Femur (tissue), 1 donor: ENCODE results near the gene ATRX.
"Not testable (repeated sequence)": the region's sequence is repeated elsewhere in the genome, so short reads cannot be mapped to it uniquely, and the experiment has no call there.

Experiments used
- DNase-seq: peaks from one replicate; pipeline ENCODE4 v3.0.0-alpha.2; 2017

Gene ATRX

DNA sequence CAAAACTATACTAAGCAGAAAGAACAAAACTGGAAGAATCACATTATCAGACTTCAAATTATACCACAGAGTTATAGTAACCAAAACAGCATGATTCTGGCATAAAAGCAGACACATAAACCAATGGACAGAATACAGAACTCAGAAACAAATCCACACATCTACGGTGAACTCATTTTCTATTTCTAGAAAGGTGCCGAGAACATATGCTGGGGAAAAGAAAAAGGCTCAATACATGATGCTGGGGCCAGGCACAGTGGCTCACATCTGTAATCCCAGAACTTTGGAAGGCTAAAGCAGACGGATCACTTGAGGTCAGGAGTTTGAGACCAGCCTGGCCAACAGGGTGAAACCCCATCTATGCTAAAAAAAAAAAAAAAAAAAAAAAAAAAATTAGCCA is 52.7 kb downstream of the ATRX start:
- DNase-seq, result no peak

DNA sequence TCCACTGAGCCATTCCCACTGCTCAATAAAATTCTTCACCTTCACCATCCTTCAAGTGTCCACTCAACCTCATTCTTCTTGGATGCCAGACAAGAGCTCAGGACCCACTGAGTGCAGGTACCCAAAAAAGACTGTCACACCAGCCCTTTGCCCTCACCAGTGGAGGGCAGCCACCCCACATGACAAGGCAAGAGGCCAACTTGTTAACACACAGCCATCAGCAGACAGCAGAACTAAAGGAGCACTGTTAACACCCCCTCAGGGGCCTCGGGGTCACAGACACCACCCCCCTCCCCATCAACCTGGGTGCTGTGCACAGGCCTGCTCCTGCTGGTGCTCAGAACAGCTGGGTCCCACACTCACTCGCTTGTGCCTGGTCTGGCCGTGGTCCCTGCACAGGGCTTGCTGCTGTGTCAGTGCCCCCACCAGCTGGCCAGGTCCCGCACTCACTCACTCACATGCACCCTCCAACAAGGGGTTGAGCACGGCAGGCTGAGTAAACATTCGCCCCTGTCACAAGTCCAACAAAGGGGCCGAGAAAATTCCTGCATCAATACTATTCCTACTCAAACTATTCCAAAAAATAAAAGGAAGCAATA is 54.1 kb downstream of the ATRX start:
- no peak for DNase-seq

DNA sequence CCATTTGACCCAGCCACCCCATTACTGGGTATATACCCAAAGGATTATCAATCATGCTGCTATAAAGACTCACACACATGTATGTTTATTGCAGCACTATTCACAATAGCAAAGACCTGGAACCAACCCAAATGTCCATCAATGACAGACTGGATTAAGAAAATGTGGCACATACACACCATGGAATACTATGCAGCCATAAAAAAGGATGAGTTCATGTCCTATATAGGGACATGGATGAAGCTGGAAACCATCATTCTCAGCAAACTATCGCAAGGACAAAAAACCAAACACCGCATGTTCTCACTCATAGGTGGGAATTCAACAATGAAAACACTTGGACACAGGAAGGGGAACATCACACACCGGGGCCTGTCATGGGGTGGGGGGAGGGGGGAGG is 59.9 kb downstream of the ATRX start:
- not testable (repeated sequence) for DNase-seq

DNA sequence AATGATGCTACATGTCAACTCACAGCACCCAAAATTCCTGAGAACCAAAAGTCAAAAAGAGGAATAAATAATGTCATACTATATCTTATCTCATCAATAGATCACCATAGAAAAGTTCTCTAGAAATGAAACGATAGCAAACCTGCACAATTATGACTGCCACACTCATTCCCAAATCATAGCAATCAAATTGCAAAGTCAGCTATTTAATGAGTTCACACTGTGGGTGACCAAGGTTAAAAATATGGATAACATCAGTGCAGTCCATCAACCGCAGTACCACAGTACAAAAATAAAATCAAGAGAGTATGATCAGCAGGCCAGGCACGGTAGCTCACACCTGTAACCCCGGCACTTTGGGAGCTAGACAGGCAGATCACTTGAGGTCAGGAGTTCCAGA is 62.3 kb downstream of the ATRX start:
- no peak for DNase-seq

DNA sequence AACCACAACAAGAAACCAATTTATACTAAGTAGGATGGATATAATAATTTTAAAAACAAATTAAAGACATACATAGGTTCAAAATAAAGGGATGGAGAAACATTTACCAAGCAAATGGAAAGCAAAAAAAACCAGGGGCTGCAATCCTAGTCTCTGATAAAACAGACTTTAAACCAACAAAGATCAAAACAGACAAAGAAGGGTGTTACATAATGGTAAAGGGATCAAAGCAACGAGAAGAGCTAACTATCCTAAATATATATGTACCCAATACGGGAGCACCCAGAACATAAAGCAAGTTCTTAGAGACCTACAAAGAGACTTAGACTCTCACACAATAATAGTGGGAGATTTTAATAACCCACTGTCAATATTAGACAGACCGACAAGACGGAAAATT is 66.6 kb downstream of the ATRX start:
- DNase-seq, result no peak

DNA sequence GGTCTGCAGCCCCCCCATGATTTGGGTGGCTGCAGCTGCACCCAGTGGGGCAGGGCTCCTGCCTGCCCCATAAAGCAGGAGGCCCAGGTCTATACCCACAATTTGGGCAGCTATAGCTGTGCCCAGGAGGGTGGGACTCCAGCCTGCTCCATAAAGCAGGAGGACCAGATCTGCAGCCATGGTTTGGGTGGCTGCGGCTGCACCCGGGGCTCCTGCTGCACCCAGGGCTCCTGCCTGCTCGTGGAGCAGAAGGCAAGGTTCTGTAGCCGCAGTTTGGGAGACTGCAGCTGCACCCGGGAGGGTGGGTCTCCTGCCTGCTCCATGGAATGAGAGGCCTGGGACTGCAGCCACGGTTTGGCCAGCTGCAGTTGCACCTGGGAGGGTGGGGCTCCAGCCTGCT is 81.1 kb downstream of the ATRX start:
- no peak for DNase-seq

DNA sequence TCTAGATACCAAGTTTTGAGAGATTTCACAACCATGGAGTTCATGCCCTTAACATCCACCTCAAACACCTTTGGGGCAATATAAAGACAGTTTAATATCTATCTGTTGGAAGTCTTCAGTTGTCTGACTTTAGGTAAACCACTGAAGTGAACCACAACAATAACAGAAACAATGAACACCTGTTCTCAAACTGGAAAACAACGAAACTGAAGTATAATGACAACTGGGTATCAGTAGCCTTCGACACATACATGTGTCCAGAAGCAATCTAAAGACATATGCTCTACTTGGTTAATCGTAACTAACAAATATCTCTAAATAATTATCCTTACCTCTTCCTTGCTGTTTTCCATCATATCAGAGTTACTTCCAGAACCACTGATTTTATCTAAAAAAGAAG is 87.8 kb downstream of the ATRX start:
- DNase-seq, result no peak

DNA sequence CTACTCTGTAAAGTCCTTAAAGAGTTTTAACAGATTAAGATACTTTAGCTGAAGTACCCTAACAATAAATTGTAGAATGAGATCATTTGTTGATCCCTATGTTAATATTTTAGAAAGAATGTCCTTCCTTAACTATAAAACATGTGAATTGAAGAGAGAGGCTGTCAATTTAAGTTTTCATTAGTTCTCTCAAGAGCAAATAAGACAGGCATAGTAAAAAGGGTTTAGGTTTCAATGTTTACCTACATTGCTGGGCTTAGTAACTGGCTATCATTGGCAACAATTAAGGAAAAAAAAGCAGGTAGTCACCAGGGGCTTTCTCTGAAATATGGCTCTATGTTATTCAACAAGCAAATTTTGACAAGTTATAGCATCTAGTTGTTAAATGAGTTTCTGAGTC is 91.5 kb downstream of the ATRX start:
- DNase-seq, result no peak

DNA sequence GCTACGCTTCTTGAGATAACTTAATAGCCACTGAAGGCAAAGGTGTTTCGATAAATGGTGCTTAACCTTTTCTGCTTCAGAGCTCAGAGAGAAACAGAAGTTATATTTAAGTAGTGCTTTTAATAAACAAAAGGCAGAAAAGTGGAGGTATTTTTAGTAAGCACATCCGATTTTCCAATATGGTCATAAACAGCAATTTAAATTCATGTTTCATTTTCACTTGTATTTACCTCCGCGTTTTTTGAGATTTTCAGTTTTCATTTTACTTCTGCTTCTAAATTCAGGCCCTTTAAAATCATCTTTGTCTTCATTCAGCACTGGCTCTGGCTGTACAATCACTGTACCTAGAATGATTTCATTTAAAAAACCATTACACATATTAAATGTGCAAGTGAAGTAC is 92.4 kb downstream of the ATRX start:
- no peak for DNase-seq

DNA sequence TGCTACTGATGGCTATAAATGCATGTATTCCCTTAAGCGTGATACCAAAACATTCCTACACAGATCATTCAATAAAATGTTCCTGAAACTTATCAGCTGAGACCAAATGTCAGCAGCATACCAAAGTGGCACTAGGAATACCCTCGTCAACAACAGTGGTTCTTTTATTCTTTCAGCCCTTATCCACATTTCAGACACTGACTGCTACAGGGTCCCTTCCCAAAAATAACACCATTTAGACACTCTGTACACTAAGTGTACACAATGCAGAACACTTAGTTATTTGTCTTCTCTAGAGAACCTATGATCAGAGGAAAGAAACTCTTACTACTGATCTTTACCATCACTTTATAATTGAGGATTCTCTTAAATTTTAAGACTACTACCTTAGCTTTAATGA is 94.1 kb downstream of the ATRX start:
- no peak for DNase-seq

DNA sequence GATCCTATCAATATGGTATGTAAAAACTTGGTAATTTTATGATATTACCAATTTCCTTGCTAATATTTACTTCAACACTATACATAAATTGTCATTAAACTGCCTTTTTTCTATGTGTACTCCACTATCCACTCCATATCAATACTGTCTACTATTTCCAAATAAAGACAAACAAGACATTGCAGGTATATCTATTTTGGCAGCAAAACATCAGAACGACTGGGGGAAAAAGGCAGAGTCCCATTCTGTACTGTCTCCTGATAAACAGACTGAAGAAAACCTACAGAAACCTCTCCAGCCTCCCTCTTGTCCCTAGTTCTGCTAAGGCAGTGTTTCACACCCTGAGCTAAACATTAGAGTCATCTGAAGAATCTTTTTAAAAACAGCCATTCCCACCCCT is 96.6 kb downstream of the ATRX start:
- no peak for DNase-seq

DNA sequence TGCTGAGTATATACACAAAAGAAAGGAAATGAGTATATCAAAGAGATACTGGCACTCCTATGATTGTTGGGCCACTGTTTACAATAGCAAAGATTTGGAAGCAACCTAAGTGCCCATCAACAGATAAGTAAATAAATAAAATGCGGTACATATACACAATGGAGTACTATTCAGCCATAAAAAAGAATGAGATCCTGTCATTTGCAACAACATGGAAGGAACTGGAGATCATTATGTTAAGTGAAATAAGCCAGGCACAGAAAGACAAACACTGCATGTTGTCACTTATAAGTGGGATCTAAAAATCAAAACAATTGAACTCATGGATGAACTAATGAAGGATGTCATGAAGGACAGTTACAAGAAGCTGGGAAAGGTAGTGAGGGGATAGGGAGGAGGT is 100.3 kb downstream of the ATRX start:
- DNase-seq, result not testable (repeated sequence)

DNA sequence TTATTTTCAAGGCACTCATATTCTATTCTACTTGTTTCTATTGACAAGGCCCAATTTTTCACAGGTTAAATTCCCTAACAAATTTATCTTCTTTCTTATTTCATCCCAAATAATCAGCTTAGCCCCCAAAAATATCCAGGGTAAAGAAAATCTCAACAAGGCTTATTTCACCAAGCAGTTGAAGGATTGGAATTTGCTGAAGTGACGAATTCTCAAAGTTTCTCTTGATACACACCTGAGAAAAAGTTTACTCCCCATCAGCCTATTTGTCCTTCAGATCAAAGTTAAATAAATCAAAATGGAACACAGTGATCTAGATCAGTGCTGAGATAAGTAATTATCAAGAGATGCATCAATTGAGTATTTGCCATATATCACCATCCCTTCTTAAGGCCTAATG is 106.9 kb downstream of the ATRX start:
- no peak for DNase-seq

DNA sequence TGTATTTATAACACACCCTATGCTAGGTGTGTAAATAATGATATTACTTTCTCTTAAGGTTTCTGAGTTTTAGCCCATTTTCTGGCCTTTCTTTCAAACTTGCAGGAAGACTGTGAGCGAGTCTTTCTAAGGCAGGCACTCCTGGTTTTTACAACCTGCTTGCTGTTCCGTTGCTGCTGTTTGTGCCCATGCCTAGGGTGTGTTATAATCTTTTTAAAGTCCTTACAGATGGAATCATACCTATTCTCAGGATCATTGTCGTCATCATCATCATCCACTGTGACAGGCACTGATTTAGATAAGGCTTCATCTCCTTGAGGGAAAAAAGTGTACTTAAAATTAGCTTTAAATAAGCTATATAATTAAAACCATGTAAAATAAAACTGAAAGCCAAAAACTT is 110.0 kb downstream of the ATRX start:
- no peak for DNase-seq

DNA sequence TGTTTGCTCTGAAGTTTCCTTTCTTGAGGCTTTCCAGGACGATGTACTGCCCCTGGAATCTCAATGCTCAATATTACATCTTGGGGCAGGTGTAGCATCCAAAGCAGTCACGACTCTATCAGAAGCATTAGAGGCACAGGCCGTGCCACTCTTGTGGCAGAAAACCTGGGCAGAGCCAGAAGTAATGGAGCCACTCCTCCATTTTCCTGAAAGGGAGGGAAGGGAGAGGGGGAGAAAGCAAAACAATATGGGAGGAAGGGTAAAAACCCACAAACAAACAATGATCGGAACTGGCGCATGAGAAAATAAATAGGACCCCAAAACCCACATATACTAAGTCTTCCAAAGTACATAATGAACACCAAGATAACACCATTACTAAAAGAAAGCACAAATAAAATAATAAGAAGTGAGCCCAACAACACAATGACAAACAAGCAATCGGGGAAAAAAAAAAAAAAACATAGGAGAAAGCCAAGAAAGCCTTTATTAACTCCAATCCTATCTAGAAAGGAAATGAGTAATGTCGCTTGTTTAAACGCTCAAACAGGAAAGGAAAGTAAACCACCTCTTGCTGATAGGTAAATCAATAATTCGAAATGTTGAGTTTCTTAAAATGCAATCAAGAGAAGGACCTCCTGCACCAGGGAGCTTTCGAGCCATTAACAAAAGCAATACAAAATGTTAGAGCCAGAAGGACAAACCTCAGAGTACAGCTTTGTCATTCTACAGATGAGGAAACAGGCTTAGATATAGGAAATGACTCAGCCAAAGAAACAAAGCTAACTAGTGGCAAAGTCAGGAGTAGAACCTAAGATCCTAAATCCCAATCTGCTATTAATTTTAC is 117.4 kb downstream of the ATRX start:
- DNase-seq, result no peak

DNA sequence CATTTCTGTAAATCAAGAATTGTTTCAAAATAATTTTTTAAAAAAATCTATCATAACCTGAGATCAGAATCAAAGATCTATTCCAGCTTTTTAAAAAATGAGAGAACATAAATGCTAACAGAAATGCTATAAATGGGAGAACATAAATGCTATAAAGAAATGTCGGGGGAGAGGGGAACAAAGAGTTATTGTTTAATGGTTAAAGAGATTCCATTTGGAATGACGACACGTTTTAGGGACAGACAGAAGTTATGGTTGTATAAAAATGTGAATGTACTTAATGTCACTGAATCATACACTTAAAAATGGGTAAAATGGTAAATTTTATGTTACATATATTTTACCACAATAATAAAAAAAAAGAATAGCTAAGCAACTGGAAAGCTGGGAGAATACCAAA is 127.1 kb downstream of the ATRX start:
- no peak for DNase-seq

DNA sequence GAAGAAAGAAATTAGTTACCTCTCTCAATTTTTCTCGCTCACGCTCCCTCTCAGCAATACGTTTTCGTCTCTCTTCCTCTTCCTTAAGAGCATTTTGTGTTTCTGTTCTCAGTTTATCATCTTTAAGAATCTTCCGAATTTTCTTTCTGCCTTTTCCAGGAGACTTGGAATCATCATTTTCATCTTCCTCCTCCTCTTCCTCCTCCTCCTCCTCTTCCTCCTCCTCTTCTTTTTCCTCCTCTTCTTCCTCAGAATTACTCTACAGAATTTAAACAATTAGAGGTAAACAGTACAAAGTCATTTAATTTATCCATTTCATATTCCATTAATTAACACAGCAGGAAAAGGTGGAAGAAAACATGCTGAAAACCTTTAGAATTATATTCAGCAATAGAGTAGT is 133.9 kb downstream of the ATRX start:
- no peak for DNase-seq

DNA sequence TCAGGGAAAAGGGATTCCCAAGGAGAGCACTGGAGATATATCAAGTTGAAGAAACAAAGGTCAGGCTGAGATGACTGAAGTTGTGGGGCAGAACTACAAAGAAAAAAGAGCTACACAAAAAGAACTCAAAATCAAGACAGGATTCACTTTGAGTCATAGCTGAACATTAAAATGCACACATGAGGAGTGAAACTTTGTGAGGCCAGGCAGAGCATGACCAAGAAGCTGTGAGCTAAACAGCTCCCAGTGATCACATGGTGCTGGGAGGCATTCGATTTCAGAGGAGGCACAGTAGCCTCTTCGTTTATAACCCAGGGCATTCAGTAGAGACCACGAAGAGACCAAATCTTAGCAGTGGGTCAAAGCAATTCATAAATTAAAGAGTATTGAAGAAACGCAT is 145.3 kb downstream of the ATRX start:
- no peak for DNase-seq

DNA sequence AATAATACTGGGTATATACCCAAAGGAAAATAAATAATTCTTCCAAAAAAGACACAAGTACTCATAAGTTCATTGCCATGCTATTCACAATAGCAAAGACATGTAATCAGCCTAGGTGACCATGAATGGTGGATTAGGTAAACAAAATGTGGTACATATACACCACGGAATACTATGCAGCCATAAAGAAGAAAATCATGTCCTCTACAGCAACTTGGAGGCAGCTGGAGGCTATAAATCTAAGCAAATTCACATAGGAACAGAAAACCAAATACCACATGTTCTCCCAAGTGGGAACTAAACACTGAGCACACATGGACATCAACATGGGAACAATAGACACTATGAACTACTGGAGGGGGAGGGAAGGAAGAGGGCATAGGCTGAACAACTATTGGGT is 146.2 kb downstream of the ATRX start:
- DNase-seq, result no peak

DNA sequence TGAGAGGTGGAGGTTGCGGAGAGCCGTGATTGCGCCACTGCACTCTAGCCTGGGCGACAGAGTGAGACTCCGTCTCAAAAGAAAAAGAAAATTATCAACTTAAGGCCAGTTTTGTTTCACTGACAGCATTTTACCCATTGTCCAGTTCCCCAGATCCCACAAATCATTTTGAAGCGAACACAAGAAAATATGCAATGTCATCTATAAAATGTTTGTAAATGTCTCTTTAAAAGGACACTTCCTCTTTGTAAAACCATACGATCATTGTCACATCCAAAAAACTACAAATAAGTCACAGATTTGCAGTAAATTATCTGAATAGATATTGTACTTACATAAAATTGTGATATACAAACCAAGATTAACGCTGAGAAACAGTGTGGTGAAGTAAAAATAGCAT is 147.6 kb downstream of the ATRX start:
- DNase-seq, result no peak

DNA sequence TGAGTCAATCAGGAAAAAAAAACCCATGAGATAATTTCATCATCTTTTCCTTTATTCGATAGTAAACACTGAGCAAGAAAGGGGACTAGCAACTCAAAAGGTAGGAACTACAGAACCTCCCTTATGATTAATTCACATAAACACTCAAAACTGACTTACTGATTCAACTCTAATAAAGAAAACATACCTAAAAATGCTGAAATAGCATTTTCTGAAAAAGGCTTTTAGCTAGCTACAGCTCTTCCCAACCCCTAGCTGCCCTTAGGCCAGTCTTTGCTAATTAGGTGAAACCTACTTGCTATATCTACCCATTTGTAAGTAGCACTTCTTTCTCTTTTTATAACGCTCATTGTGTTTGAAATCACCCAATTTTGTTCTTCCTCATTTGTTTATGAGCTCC is 150.6 kb downstream of the ATRX start:
- DNase-seq, result no peak

DNA sequence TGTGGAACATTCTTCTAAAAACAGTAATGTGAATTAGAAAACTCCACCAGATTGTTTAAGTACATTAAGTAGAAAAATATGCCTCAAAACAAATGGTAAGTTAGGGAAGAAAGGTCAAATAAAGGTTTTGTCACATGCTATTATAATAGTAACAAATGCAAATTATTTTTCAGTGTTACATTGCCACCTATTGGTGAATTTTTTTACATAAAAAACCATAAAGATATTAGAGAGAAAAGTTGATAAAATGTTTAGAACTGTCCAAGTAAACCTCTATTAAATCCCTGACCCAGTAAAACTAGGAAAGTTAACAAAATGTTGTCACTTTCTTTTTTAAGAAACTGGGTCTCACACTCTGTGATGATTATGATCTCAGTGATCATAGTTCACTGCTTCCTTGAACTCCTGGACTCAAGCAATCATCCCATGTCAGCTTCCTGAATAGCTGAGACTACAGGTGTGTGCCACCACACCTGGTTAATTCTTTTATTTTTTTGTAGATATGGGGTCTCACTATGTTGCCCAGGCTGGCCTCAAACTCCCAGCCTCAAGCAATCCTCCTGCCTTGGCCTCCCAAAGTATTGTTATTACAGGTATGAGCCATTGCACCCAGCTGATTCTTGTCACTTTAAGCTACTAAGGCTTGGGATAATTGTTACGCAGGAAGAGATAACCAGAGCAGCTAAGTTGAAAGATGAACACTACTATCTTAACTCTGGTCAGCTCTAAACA is 157.6 kb downstream of the ATRX start:
- DNase-seq, result no peak

DNA sequence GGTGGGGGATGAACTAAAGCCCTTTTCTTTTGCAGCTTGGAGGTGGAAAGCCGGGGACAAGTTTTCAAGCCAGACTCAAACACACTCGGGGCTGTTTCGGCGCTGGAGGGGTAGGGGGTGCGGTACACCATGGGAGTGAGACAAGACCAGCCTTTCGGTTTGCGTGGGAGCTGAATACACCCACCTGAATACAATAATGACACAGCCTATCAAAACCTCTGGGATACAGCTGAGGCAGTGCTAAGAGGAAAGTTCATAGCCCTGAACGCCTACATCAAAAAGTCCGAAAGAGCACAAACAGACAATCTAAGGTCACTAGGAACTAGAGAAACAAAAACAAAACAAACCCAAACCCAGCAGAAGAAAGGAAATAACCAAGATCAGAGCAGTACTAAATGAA is 163.3 kb downstream of the ATRX start:
- DNase-seq, result no peak

DNA sequence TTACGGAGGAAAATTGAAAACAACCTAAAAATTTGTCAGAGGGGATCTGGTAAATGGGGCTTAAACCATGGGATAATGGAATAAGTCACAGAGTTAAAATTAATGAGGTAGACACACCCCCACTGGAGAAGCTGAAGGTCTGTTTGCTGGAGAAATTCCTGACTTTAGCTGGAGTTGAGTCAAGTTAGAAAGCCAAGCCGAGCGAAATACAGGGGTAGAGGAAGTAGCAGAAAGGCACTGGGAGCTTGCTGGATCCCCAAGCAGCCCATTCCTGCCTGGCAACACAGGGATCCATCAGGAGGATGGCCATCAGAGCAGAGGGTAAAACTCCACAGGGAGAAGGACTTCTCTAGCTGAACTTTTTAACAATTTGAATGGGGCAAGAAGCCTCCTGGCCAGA is 163.8 kb downstream of the ATRX start:
- no peak for DNase-seq
